ENCODE measurements around the gene PALLD. TPM values are rescaled to one million over a fixed set of nuclear protein-coding genes. Genes with fewer than 3 reads are reported as not detected.

The PALLD gene
- total RNA-seq, 2 experiments from 2014 or later, result 0.49 to 0.78 TPM

GRCh38 chr4:168577624-168578023 is 80.8 kb downstream of the PALLD start:
- Mint-ChIP-seq H3K4me3 (no peak overlapping the region), H3K27me3 (peaks cover 13% of the 10 kb centered on the region), H3K9me3 (peaks cover 3% of the 10 kb centered on the region), H3K36me3 (ENCODE audit: low read depth) (no peaks in the 10 kb centered on the region), H3K4me1 (ENCODE audit: low read depth) (no peaks in the 10 kb centered on the region), H3K27ac (no peak overlapping the region)
- H3K27ac ChIP-seq (ENCODE audit: low read depth in 1 of 2, low read length in 2 of 2), result no peak overlapping the region
- CTCF ChIA-PET, result no interaction called here
- H3K4me3 ChIP-seq (ENCODE audit: low read length), result no peak overlapping the region
- H3K27me3 ChIP-seq (ENCODE audit: control insufficient read depth in 1 of 2, insufficient read depth in 2 of 2, low read length in 2 of 2), result no peaks in the 10 kb centered on the region
- intact Hi-C loops (cut with DNase I, micrococcal nuclease), result no loop called here
- TF ChIP-seq CTCF (IDR thresholded peaks at IDR 0.05), result no peak
- DNase-seq (no peak), ATAC-seq (ENCODE audit: poor library complexity) (no peak)
- H3K9me3 ChIP-seq (ENCODE audit: control insufficient read depth in 1 of 2, insufficient read depth in 1 of 2, low read length in 2 of 2), result no peaks in the 10 kb centered on the region
- H3K4me1 ChIP-seq (ENCODE audit: insufficient read depth, low read length), result no peaks in the 10 kb centered on the region
- POLR2A ChIA-PET, result no interaction called here
- no peaks in the 10 kb centered on the region for H3K36me3 ChIP-seq (ENCODE audit: insufficient read depth, low read length)

GRCh38 chr4:168580228-168580627 is 83.4 kb downstream of the PALLD start:
- intact Hi-C loops (cut with DNase I, micrococcal nuclease), result no loop called here
- Histone ChIP-seq H3K36me3 (ENCODE audit: insufficient read depth, low read length) (no peaks in the 10 kb centered on the region), H3K27ac (ENCODE audit: low read depth in 1 of 2, low read length in 2 of 2) (no peak overlapping the region), H3K27me3 (ENCODE audit: control insufficient read depth in 1 of 2, insufficient read depth in 2 of 2, low read length in 2 of 2) (no peaks in the 10 kb centered on the region), H3K9me3 (ENCODE audit: control insufficient read depth in 1 of 2, insufficient read depth in 1 of 2, low read length in 2 of 2) (no peaks in the 10 kb centered on the region), H3K4me3 (ENCODE audit: low read length) (no peak overlapping the region), H3K4me1 (ENCODE audit: insufficient read depth, low read length) (no peaks in the 10 kb centered on the region)
- ChIA-PET CTCF (no interaction called here), POLR2A (no interaction called here)
- H3K27me3 Mint-ChIP-seq, result peaks cover 20% of the 10 kb centered on the region
- no peak overlapping the region for H3K27ac Mint-ChIP-seq
- no peaks in the 10 kb centered on the region for H3K4me1 Mint-ChIP-seq (ENCODE audit: low read depth)
- no peaks in the 10 kb centered on the region for H3K36me3 Mint-ChIP-seq (ENCODE audit: low read depth)
- ATAC-seq (ENCODE audit: poor library complexity), result no peak
- peaks cover 3% of the 10 kb centered on the region for H3K9me3 Mint-ChIP-seq
- no peak for TF ChIP-seq CTCF (IDR thresholded peaks at IDR 0.05)
- H3K4me3 Mint-ChIP-seq, result no peak overlapping the region
- no peak for DNase-seq

GRCh38 chr4:168584321-168584771 is 87.5 kb downstream of the PALLD start:
- ATAC-seq (ENCODE audit: poor library complexity), result no peak
- POLR2A ChIA-PET, result no interaction called here
- DNase-seq, result no peak
- peaks cover 0 to 3% of the 10 kb centered on the region in 2 experiments for H3K27me3 ChIP-seq (ENCODE audit: control insufficient read depth in 1 of 2, insufficient read depth in 2 of 2, low read length in 2 of 2)
- TF ChIP-seq CTCF (IDR thresholded peaks at IDR 0.05), result no peak
- H3K9me3 Mint-ChIP-seq, result peaks cover 3% of the 10 kb centered on the region
- no peak overlapping the region for H3K27ac Mint-ChIP-seq
- H3K4me3 Mint-ChIP-seq, result no peak overlapping the region
- no peaks in the 10 kb centered on the region for H3K4me1 Mint-ChIP-seq (ENCODE audit: low read depth)
- no peaks in the 10 kb centered on the region for H3K9me3 ChIP-seq (ENCODE audit: control insufficient read depth in 1 of 2, insufficient read depth in 1 of 2, low read length in 2 of 2)
- intact Hi-C loops (cut with DNase I, micrococcal nuclease), result no loop called here
- H3K27me3 Mint-ChIP-seq, result peaks cover 26% of the 10 kb centered on the region
- no peaks in the 10 kb centered on the region for H3K4me1 ChIP-seq (ENCODE audit: insufficient read depth, low read length)
- CTCF ChIA-PET, result no interaction called here
- no peaks in the 10 kb centered on the region for H3K36me3 Mint-ChIP-seq (ENCODE audit: low read depth)
- H3K4me3 ChIP-seq (ENCODE audit: low read length), result no peak overlapping the region
- H3K36me3 ChIP-seq (ENCODE audit: insufficient read depth, low read length), result no peaks in the 10 kb centered on the region
- H3K27ac ChIP-seq (ENCODE audit: low read depth in 1 of 2, low read length in 2 of 2), result no peak overlapping the region
